HepG2 (cell line): ENCODE results near the gene DLST. TPM values are rescaled to one million over a fixed set of nuclear protein-coding genes. Genes with fewer than 3 reads are reported as not detected.

Experiments used
- BRD4 ChIP-seq: sonication (generic); formaldehyde crosslinking; IDR thresholded peaks from 2 replicates; pipeline ENCODE4 v1.4.0; 2020; ENCODE audit warnings: missing genetic modification reagents
- HNRNPL ChIP-seq: fragments of 200-400 bp; formaldehyde crosslinking; IDR thresholded peaks from 2 replicates; pipeline ENCODE4 v1.6.1; 2017; ENCODE audit warnings: mild to moderate bottlenecking, low read depth, low read length
- KDM2A ChIP-seq: sonication (generic); formaldehyde crosslinking; IDR thresholded peaks from 2 replicates; pipeline ENCODE4 v1.4.0; 2020; ENCODE audit warnings: low read depth, missing genetic modification reagents, borderline replicate concordance
- MEIS2 ChIP-seq: sonication (generic); formaldehyde crosslinking; IDR thresholded peaks from 2 replicates; pipeline ENCODE4 v1.9.0; 2021; ENCODE audit warnings: mild to moderate bottlenecking, missing genetic modification reagents
- MZF1 ChIP-seq: sonication (generic); formaldehyde crosslinking; IDR thresholded peaks from 2 replicates; pipeline ENCODE4 v1.8.1; 2023; ENCODE audit warnings: mild to moderate bottlenecking, missing genetic modification reagents, borderline replicate concordance
- NR2F6 ChIP-seq, 2 experiments: IDR thresholded peaks; 2 replicates each; pipeline ENCODE4 v1.6.1; 2016; ENCODE audit warnings: antibody characterized with exemption in 1 of 2, mild to moderate bottlenecking in 1 of 2
- POLR2A ChIP-seq, 2 experiments: IDR thresholded peaks; 2 replicates each; pipeline ENCODE4 v1.6.1; 2011; ENCODE audit warnings: low read depth in 2 of 2, low read length in 2 of 2, mild to moderate bottlenecking in 1 of 2, moderate library complexity in 1 of 2; ENCODE audit not compliant: insufficient read depth in 1 of 2
- RARA ChIP-seq: IDR thresholded peaks from 2 replicates; pipeline ENCODE4 v1.6.1; 2016; ENCODE audit warnings: missing genetic modification reagents, missing compliant biosample characterization
- SALL1 ChIP-seq: sonication (generic); formaldehyde crosslinking; IDR thresholded peaks from 2 replicates; pipeline ENCODE4 v1.8.0; 2022; ENCODE audit warnings: mild to moderate bottlenecking, missing genetic modification reagents
- SAP130 ChIP-seq: IDR thresholded peaks from 2 replicates; pipeline ENCODE4 v1.6.1; 2016; ENCODE audit warnings: low read depth
- STAG1 ChIP-seq: sonication (generic); formaldehyde crosslinking; IDR thresholded peaks from 2 replicates; pipeline ENCODE4 v1.4.0; 2020; ENCODE audit warnings: missing genetic modification reagents
- ZNF17 ChIP-seq: sonication (generic); formaldehyde crosslinking; IDR thresholded peaks from 2 replicates; pipeline ENCODE4 v1.5.0; 2020; ENCODE audit warnings: mild to moderate bottlenecking, missing genetic modification reagents
- ZNF282 ChIP-seq: fragments of 450-650 bp; IDR thresholded peaks from 2 replicates; pipeline ENCODE4 v1.6.1; 2018; ENCODE audit not compliant: partially characterized antibody
- polyA plus RNA-seq, 8 experiments: library from polyadenylated mRNA; depleted of rRNA in 3 of 8; stranded (reverse) in 7 of 8; unstranded in 1 of 8; fragments of >200 nt; fragmentation: Illumina TruSeq in 4 of 8; extraction: Trizol in 4 of 8; gene quantifications; 2 replicates each; pipeline versions ENCODE4 v1.2.1 to v1.2.3, GENCODE V29; 2011 to 2016; ENCODE audit warnings: low read depth in 4 of 8, missing spikeins in 1 of 8, mixed read lengths in 1 of 8; ENCODE audit not compliant: insufficient read depth in 1 of 8
- total RNA-seq, 5 experiments: library from RNA; depleted of rRNA; stranded (reverse); fragments of >200 nt; fragmentation: Illumina TruSeq; extraction: Trizol; gene quantifications; 2 replicates each; pipeline ENCODE4 v1.2.3, GENCODE V29; 2016; ENCODE audit warnings: low read depth in 1 of 5
- TF ChIP-seq, protein P1 (sequence below): sonication (generic); formaldehyde crosslinking; IDR thresholded peaks from 2 replicates; pipeline ENCODE4 v1.8.0; 2022; ENCODE audit warnings: missing genetic modification reagents, mild to moderate bottlenecking, borderline replicate concordance
- TF ChIP-seq, protein P2 (sequence below): sonication (generic); formaldehyde crosslinking; conservative IDR thresholded peaks from 2 replicates; pipeline ENCODE4 v1.8.1; 2023; ENCODE audit warnings: missing genetic modification reagents
- TF ChIP-seq, protein P3 (sequence below): sonication (generic); formaldehyde crosslinking; IDR thresholded peaks from 2 replicates; pipeline ENCODE4 v1.4.0; 2020; ENCODE audit warnings: low read depth, missing genetic modification reagents
- TF ChIP-seq, protein P4 (sequence below): sonication (generic); formaldehyde crosslinking; IDR thresholded peaks from 2 replicates; pipeline ENCODE4 v1.5.1; 2020; ENCODE audit warnings: mild to moderate bottlenecking, missing genetic modification reagents, moderate library complexity
- TF ChIP-seq, protein P5 (sequence below): sonication (generic); formaldehyde crosslinking; IDR thresholded peaks from 2 replicates; pipeline ENCODE4 v1.4.0; 2020; ENCODE audit warnings: missing genetic modification reagents
- TF ChIP-seq, protein P6 (sequence below): IDR thresholded peaks from 2 replicates; pipeline ENCODE4 v1.6.1; 2016

Gene DLST
- total and polyA plus RNA-seq, 2 of the 13 experiments (the other 11 are each of a cell fraction or from before 2014, with no cell fraction given) = 56.5 to 94.3 TPM

DNA sequence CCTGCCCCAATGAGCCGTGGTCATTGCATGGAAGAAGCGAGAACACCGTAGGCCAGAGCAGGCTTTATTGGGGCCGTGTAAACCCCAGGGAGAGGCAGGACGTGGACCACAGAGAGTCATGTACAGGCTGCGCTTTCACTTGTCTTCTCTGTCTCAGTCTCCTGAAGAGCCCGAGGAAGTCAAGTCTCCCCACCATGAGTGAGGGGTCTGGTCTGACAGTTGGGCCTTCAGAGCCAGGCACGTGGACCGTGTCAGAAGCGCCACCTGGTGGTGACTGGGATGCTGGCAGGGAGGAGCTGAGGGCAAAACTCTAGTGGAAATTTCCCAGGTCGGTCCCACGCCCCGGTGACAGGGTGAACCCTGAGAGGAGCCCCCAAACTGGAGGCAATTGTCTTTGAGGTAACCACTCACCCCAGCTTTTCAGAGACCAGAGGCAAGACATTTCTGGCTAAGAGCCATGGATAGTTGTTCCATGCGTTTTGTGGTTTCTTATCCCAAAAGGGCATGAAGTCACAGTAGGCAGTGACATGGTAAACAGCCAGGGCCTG, 24.0 kb downstream of the DLST start (continued):
- TF ChIP-seq, protein P1, sequence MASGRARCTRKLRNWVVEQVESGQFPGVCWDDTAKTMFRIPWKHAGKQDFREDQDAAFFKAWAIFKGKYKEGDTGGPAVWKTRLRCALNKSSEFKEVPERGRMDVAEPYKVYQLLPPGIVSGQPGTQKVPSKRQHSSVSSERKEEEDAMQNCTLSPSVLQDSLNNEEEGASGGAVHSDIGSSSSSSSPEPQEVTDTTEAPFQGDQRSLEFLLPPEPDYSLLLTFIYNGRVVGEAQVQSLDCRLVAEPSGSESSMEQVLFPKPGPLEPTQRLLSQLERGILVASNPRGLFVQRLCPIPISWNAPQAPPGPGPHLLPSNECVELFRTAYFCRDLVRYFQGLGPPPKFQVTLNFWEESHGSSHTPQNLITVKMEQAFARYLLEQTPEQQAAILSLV (CRISPR knock-in tag) = peak; percentile 31; the same call in 1 of the 2 replicates
- TF ChIP-seq, protein P2, sequence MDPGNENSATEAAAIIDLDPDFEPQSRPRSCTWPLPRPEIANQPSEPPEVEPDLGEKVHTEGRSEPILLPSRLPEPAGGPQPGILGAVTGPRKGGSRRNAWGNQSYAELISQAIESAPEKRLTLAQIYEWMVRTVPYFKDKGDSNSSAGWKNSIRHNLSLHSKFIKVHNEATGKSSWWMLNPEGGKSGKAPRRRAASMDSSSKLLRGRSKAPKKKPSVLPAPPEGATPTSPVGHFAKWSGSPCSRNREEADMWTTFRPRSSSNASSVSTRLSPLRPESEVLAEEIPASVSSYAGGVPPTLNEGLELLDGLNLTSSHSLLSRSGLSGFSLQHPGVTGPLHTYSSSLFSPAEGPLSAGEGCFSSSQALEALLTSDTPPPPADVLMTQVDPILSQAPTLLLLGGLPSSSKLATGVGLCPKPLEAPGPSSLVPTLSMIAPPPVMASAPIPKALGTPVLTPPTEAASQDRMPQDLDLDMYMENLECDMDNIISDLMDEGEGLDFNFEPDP = 0 out of 2 replicates have a peak, but pooled peaks have one; percentile 31
- TF ChIP-seq, protein P3, sequence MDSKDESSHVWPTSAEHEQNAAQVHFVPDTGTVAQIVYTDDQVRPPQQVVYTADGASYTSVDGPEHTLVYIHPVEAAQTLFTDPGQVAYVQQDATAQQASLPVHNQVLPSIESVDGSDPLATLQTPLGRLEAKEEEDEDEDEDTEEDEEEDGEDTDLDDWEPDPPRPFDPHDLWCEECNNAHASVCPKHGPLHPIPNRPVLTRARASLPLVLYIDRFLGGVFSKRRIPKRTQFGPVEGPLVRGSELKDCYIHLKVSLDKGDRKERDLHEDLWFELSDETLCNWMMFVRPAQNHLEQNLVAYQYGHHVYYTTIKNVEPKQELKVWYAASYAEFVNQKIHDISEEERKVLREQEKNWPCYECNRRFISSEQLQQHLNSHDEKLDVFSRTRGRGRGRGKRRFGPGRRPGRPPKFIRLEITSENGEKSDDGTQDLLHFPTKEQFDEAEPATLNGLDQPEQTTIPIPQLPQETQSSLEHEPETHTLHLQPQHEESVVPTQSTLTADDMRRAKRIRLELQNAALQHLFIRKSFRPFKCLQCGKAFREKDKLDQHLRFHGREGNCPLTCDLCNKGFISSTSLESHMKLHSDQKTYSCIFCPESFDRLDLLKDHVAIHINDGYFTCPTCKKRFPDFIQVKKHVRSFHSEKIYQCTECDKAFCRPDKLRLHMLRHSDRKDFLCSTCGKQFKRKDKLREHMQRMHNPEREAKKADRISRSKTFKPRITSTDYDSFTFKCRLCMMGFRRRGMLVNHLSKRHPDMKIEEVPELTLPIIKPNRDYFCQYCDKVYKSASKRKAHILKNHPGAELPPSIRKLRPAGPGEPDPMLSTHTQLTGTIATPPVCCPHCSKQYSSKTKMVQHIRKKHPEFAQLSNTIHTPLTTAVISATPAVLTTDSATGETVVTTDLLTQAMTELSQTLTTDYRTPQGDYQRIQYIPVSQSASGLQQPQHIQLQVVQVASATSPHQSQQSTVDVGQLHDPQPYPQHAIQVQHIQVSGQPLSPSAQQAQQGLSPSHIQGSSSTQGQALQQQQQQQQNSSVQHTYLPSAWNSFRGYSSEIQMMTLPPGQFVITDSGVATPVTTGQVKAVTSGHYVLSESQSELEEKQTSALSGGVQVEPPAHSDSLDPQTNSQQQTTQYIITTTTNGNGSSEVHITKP (CRISPR knock-in tag) = peak; percentile 49; the same call in 1 of the 2 replicates
- TF ChIP-seq, protein P4, sequence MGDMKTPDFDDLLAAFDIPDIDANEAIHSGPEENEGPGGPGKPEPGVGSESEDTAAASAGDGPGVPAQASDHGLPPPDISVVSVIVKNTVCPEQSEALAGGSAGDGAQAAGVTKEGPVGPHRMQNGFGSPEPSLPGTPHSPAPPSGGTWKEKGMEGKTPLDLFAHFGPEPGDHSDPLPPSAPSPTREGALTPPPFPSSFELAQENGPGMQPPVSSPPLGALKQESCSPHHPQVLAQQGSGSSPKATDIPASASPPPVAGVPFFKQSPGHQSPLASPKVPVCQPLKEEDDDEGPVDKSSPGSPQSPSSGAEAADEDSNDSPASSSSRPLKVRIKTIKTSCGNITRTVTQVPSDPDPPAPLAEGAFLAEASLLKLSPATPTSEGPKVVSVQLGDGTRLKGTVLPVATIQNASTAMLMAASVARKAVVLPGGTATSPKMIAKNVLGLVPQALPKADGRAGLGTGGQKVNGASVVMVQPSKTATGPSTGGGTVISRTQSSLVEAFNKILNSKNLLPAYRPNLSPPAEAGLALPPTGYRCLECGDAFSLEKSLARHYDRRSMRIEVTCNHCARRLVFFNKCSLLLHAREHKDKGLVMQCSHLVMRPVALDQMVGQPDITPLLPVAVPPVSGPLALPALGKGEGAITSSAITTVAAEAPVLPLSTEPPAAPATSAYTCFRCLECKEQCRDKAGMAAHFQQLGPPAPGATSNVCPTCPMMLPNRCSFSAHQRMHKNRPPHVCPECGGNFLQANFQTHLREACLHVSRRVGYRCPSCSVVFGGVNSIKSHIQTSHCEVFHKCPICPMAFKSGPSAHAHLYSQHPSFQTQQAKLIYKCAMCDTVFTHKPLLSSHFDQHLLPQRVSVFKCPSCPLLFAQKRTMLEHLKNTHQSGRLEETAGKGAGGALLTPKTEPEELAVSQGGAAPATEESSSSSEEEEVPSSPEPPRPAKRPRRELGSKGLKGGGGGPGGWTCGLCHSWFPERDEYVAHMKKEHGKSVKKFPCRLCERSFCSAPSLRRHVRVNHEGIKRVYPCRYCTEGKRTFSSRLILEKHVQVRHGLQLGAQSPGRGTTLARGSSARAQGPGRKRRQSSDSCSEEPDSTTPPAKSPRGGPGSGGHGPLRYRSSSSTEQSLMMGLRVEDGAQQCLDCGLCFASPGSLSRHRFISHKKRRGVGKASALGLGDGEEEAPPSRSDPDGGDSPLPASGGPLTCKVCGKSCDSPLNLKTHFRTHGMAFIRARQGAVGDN (CRISPR knock-in tag) = peak; percentile 76
- no peak for TF ChIP-seq ZNF282
- TF ChIP-seq, protein P5, sequence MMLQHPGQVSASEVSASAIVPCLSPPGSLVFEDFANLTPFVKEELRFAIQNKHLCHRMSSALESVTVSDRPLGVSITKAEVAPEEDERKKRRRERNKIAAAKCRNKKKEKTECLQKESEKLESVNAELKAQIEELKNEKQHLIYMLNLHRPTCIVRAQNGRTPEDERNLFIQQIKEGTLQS = no peak
- peak; percentile 82 for TF ChIP-seq STAG1
- TF ChIP-seq SALL1 (CRISPR knock-in tag) = peak; percentile 60
- no peak for TF ChIP-seq ZNF17
- no peak for TF ChIP-seq BRD4
- peak; percentile 60 for TF ChIP-seq SAP130 (CRISPR knock-in tag)
- no peak for TF ChIP-seq HNRNPL
- TF ChIP-seq MEIS2 (CRISPR knock-in tag) = no peak
- TF ChIP-seq RARA = no peak
- TF ChIP-seq NR2F6 (IDR thresholded peaks at IDR 0.05) = no peak
- peak; percentile 29; the same call in 1 of the 2 replicates for TF ChIP-seq NR2F6 (CRISPR knock-in tag; IDR thresholded peaks at IDR 0.05)
- no peak for TF ChIP-seq POLR2A (IDR thresholded peaks at IDR 0.05; ENCODE audit: insufficient read depth in 1 of 2, low read depth in 2 of 2, low read length in 2 of 2)
- TF ChIP-seq, protein P6, sequence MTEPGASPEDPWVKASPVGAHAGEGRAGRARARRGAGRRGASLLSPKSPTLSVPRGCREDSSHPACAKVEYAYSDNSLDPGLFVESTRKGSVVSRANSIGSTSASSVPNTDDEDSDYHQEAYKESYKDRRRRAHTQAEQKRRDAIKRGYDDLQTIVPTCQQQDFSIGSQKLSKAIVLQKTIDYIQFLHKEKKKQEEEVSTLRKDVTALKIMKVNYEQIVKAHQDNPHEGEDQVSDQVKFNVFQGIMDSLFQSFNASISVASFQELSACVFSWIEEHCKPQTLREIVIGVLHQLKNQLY (CRISPR knock-in tag) = 0 out of 2 replicates have a peak, but pooled peaks have one; percentile 35
- TF ChIP-seq MZF1 (CRISPR knock-in tag) = no peak
- TF ChIP-seq KDM2A = peak; percentile 83
